H1 (cell line): ENCODE results near the gene BTRC. TPM values are rescaled to one million over a fixed set of nuclear protein-coding genes. Genes with fewer than 3 reads are reported as not detected.

Source experiments
- CBX8 ChIP-seq: fragments of 300-800, 300-1000 bp; sonication (generic); IDR thresholded peaks from 2 replicates; pipeline ENCODE4 v1.7.1; 2016; ENCODE audit warnings: low read depth, low read length, borderline replicate concordance
- polyA plus RNA-seq, 7 experiments: library from polyadenylated mRNA; depleted of rRNA in 3 of 7; stranded (reverse) in 5 of 7; unstranded in 2 of 7; fragments of >200 nt in 5 of 7; fragments of 200-250 nt in 2 of 7; gene quantifications; 1 replicate in 5 of 7; 2 replicates in 1 of 7; 4 replicates in 1 of 7; pipeline versions ENCODE4 v1.2.1 to v1.2.3, GENCODE V29; 2011 to 2013; ENCODE audit warnings: missing spikeins in 2 of 7, mixed read lengths in 2 of 7
- total RNA-seq: library from RNA; stranded (reverse); fragmentation: NEBNext Ultra II Directional; extraction: Animal tissue kit (Norgen Biotek cat#: 25700); gene quantifications from 2 replicates; pipeline ENCODE4 v1.2.1, GENCODE V29; 2021

The BTRC gene
- total and polyA plus RNA-seq, 2 of the 8 experiments (the other 6 are each of a cell fraction or from before 2014, with no cell fraction given): 9.9 to 24.7 TPM

DNA sequence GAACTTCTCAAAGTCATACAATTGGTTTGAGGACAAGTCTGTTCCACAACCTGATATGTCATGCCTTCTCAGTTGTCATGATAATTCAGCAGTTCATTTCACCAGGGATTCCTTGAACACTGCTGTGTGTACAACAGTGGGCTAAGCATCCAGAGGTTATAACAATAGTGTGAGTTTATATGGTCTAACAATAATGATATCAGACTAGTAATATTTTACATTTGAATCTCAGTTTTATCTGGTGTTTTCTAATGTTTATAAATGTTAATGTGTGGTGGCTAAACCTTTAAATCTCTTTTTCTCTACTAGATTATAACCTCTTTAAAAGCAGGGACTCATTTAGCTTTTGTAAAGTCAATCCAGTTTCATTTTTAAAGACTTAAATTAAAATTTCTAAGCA, 48.7 kb downstream of the BTRC start (continued):
- TF ChIP-seq CBX8: no peak
